Nasal cavity respiratory epithelium epithelial cell of viscerocranial mucosa (primary cell): ENCODE measurements around the gene PRR3. TPM values are rescaled to one million over a fixed set of nuclear protein-coding genes. Genes with fewer than 3 reads are reported as not detected.

Experiments used
- total RNA-seq: library from RNA; depleted of rRNA; stranded (reverse); fragments of >200 nt; gene quantifications from 2 replicates; pipeline ENCODE4 v1.2.3, GENCODE V29; 2014

The PRR3 gene
- 3.1 and 4.3 TPM in 2 replicates for total RNA-seq

GRCh38 chr6:30556906-30557682 lies at the start of gene PRR3:
Gene PRR3, plus strand, starts transcription at chr6:30557295. Its CDS starts 50 bp downstream, at chr6:30557345.

GRCh38 chr6:30556066-30556905 lies 809 bp upstream of the PRR3 start, which contains the start of gene GNL1:
Gene GNL1, minus strand, starts transcription at chr6:30556489. Its CDS starts 286 bp downstream, at chr6:30556203.

GRCh38 chr6:30571075-30571761 lies 14.1 kb downstream of the PRR3 start, which contains the start of gene ABCF1:
Gene ABCF1, plus strand, starts transcription at chr6:30571442. Its CDS starts 46 bp downstream, at chr6:30571488.

Other genes starting within 250 kb of the PRR3 start
- gene TRIM39, start 230.4 kb upstream of the PRR3 start, total RNA-seq = 13.0 and 14.7 TPM in 2 replicates
- gene RPP21, start 212.1 kb upstream of the PRR3 start, total RNA-seq = 27.0 and 52.6 TPM in 2 replicates
- gene HLA-E, start 67.8 kb upstream of the PRR3 start, total RNA-seq = 157 and 192 TPM in 2 replicates
- gene GNL1, start 806 bp upstream of the PRR3 start, total RNA-seq = 30.9 and 31.4 TPM in 2 replicates
- 42.0 and 70.8 TPM in 2 replicates for gene ABCF1, start 14.1 kb downstream of the PRR3 start, total RNA-seq
- 16.4 and 22.2 TPM in 2 replicates for gene PPP1R10, start 59.9 kb downstream of the PRR3 start, total RNA-seq
- gene MRPS18B, start 60.5 kb downstream of the PRR3 start, total RNA-seq = 32.7 and 94.3 TPM in 2 replicates
- gene ATAT1, start 69.6 kb downstream of the PRR3 start, total RNA-seq = 1.4 and 5.1 TPM in 2 replicates
- gene C6orf136, start 89.8 kb downstream of the PRR3 start, total RNA-seq = 3.1 and 3.8 TPM in 2 replicates
- gene DHX16, start 115.7 kb downstream of the PRR3 start, total RNA-seq = 43.7 and 45.3 TPM in 2 replicates
- gene PPP1R18, start 129.3 kb downstream of the PRR3 start, total RNA-seq = 40.7 and 56.9 TPM in 2 replicates
- gene NRM, start 133.7 kb downstream of the PRR3 start, total RNA-seq = 0.34 and 2.0 TPM in 2 replicates
- gene MDC1, start 160.0 kb downstream of the PRR3 start, total RNA-seq = 4.4 and 7.2 TPM in 2 replicates
- gene TUBB, start 163.1 kb downstream of the PRR3 start, total RNA-seq = 88.5 and 229 TPM in 2 replicates
- gene FLOT1, start 185.4 kb downstream of the PRR3 start, total RNA-seq = 23.2 and 75.0 TPM in 2 replicates
- 110 and 273 TPM in 2 replicates for gene IER3, start 187.3 kb downstream of the PRR3 start, total RNA-seq